T-helper 17 cell (primary cell): ENCODE results near the gene PARD3. TPM values are rescaled to one million over a fixed set of nuclear protein-coding genes. Genes with fewer than 3 reads are reported as not detected.

Experiments used
- ATAC-seq: fragments of 150-1000 bp; cut with Tn5 transposase; 2 replicates; pipeline ENCODE4 v1.10.0; 2021; ENCODE audit warnings: mild to moderate bottlenecking, moderate library complexity
- DNase-seq, 3 donors: peaks; one replicate each; pipeline versions ENCODE4 v3.0.0 to v3.0.0-alpha.2; 2020 to 2021
- H3K9me3 ChIP-seq: one replicate; pipeline ENCODE4 v1.7.0; 2013; ENCODE audit warnings: low read length, mild to moderate bottlenecking; ENCODE audit not compliant: control insufficient read depth, poor library complexity, severe bottlenecking
- H3K27ac Mint-ChIP-seq: one replicate; pipeline ENCODE4 v1.8.0; 2022; ENCODE audit warnings: mild to moderate bottlenecking, moderate library complexity, mixed read lengths
- H3K27me3 Mint-ChIP-seq: one replicate; pipeline ENCODE4 v1.8.0; 2022; ENCODE audit warnings: mixed read lengths
- H3K36me3 Mint-ChIP-seq: one replicate; pipeline ENCODE4 v1.8.0; 2022; ENCODE audit warnings: low read depth, mixed read lengths
- H3K4me1 Mint-ChIP-seq: one replicate; pipeline ENCODE4 v1.8.0; 2022; ENCODE audit warnings: mild to moderate bottlenecking, mixed read lengths
- H3K4me3 Mint-ChIP-seq: one replicate; pipeline ENCODE4 v1.8.0; 2022; ENCODE audit warnings: mild to moderate bottlenecking, moderate library complexity, mixed read lengths
- total RNA-seq, 4 donors: library from RNA in 2 of 4; stranded (reverse) in 2 of 4; gene quantifications; one replicate each; pipeline ENCODE4 v1.2.3 and lab custom pipeline; 2022 to 2026

Gene PARD3
- total RNA-seq, 2 donors from 2014 or later: 0.32 to 8.2 TPM

GRCh38 chr10:34574353-34574934 lies 240.7 kb downstream of the PARD3 start:
- ATAC-seq (no peak), DNase-seq (no peak)
- H3K27ac Mint-ChIP-seq: no peak overlapping the region
- H3K9me3 ChIP-seq: no peaks in the 10 kb centered on the region
- H3K4me3 Mint-ChIP-seq: no peak overlapping the region
- no peaks in the 10 kb centered on the region for H3K4me1 Mint-ChIP-seq
- no peaks in the 10 kb centered on the region for H3K36me3 Mint-ChIP-seq
- peaks cover 37% of the 10 kb centered on the region for H3K27me3 Mint-ChIP-seq

GRCh38 chr10:34570887-34571286 lies 244.2 kb downstream of the PARD3 start:
- Mint-ChIP-seq H3K36me3 (no peaks in the 10 kb centered on the region), H3K4me1 (no peaks in the 10 kb centered on the region), H3K27ac (no peak overlapping the region), H3K4me3 (no peak overlapping the region), H3K27me3 (peaks cover 27% of the 10 kb centered on the region)
- H3K9me3 ChIP-seq: no peaks in the 10 kb centered on the region
- DNase-seq: no peak
- no peak for ATAC-seq

GRCh38 chr10:34567659-34568253 lies 247.3 kb downstream of the PARD3 start:
- H3K9me3 ChIP-seq: no peaks in the 10 kb centered on the region
- no peak overlapping the region for H3K27ac Mint-ChIP-seq
- peaks cover 27% of the 10 kb centered on the region for H3K27me3 Mint-ChIP-seq
- no peak overlapping the region for H3K4me3 Mint-ChIP-seq
- H3K4me1 Mint-ChIP-seq: no peaks in the 10 kb centered on the region
- H3K36me3 Mint-ChIP-seq: no peaks in the 10 kb centered on the region
- ATAC-seq (no peak), DNase-seq (no peak)

GRCh38 chr10:34565934-34566333 lies 249.2 kb downstream of the PARD3 start:
- Mint-ChIP-seq H3K36me3 (no peaks in the 10 kb centered on the region), H3K4me1 (no peaks in the 10 kb centered on the region), H3K4me3 (no peak overlapping the region), H3K27ac (no peak overlapping the region), H3K27me3 (peaks cover 21% of the 10 kb centered on the region)
- H3K9me3 ChIP-seq: no peaks in the 10 kb centered on the region
- ATAC-seq (no peak), DNase-seq (no peak)

- Mint-ChIP-seq H3K36me3 (no peaks in the 10 kb centered on the region), H3K4me3 (no peak overlapping the region), H3K27me3 (peaks cover 4% of the 10 kb centered on the region), H3K4me1 (peaks cover 2% of the 10 kb centered on the region), H3K27ac (no peak overlapping the region)
- no peaks in the 10 kb centered on the region for H3K9me3 ChIP-seq
- DNase-seq (no peak), ATAC-seq (no peak)
Observed at GRCh38 chr10:34558093-34558583, 257.0 kb downstream of the PARD3 start.

GRCh38 chr10:34557173-34557572 lies 257.9 kb downstream of the PARD3 start:
- no peaks in the 10 kb centered on the region for H3K9me3 ChIP-seq
- no peak overlapping the region for H3K27ac Mint-ChIP-seq
- no peak overlapping the region for H3K4me3 Mint-ChIP-seq
- H3K36me3 Mint-ChIP-seq: no peaks in the 10 kb centered on the region
- DNase-seq (no peak), ATAC-seq (no peak)
- peaks cover 2% of the 10 kb centered on the region for H3K4me1 Mint-ChIP-seq
- peaks cover 4% of the 10 kb centered on the region for H3K27me3 Mint-ChIP-seq

- DNase-seq (no peak), ATAC-seq (no peak)
- peaks cover 4% of the 10 kb centered on the region for H3K27me3 Mint-ChIP-seq
- no peaks in the 10 kb centered on the region for H3K36me3 Mint-ChIP-seq
- H3K9me3 ChIP-seq: no peaks in the 10 kb centered on the region
- no peak overlapping the region for H3K27ac Mint-ChIP-seq
- no peak overlapping the region for H3K4me3 Mint-ChIP-seq
- H3K4me1 Mint-ChIP-seq: peaks cover 2% of the 10 kb centered on the region
Observed at GRCh38 chr10:34555653-34556052, 259.4 kb downstream of the PARD3 start.

GRCh38 chr10:34553747-34554146 lies 261.3 kb downstream of the PARD3 start:
- ATAC-seq: no peak
- DNase-seq: no peak
- peaks cover under 1% of the 10 kb centered on the region for H3K36me3 Mint-ChIP-seq
- no peaks in the 10 kb centered on the region for H3K27me3 Mint-ChIP-seq
- peaks cover 2% of the 10 kb centered on the region for H3K4me1 Mint-ChIP-seq
- no peak overlapping the region for H3K27ac Mint-ChIP-seq
- H3K9me3 ChIP-seq: no peaks in the 10 kb centered on the region
- no peak overlapping the region for H3K4me3 Mint-ChIP-seq

GRCh38 chr10:34551295-34551694 lies 263.8 kb downstream of the PARD3 start:
- H3K9me3 ChIP-seq: no peaks in the 10 kb centered on the region
- no peak for DNase-seq
- peaks cover 2% of the 10 kb centered on the region for H3K4me1 Mint-ChIP-seq
- no peak for ATAC-seq
- no peaks in the 10 kb centered on the region for H3K27me3 Mint-ChIP-seq
- H3K4me3 Mint-ChIP-seq: no peak overlapping the region
- peaks cover 2% of the 10 kb centered on the region for H3K36me3 Mint-ChIP-seq
- H3K27ac Mint-ChIP-seq: no peak overlapping the region

- no peaks in the 10 kb centered on the region for H3K4me1 Mint-ChIP-seq
- no peak overlapping the region for H3K4me3 Mint-ChIP-seq
- H3K27ac Mint-ChIP-seq: no peak overlapping the region
- H3K9me3 ChIP-seq: no peaks in the 10 kb centered on the region
- peaks cover 2% of the 10 kb centered on the region for H3K36me3 Mint-ChIP-seq
- DNase-seq (no peak), ATAC-seq (no peak)
- no peaks in the 10 kb centered on the region for H3K27me3 Mint-ChIP-seq
Observed at GRCh38 chr10:34549953-34550352, 265.1 kb downstream of the PARD3 start.

- no peak overlapping the region for H3K27ac Mint-ChIP-seq
- DNase-seq (no peak), ATAC-seq (no peak)
- no peaks in the 10 kb centered on the region for H3K9me3 ChIP-seq
- no peak overlapping the region for H3K4me3 Mint-ChIP-seq
- H3K27me3 Mint-ChIP-seq: no peaks in the 10 kb centered on the region
- H3K4me1 Mint-ChIP-seq: no peaks in the 10 kb centered on the region
- H3K36me3 Mint-ChIP-seq: peaks cover 2% of the 10 kb centered on the region
Observed at GRCh38 chr10:34549001-34549400, 266.1 kb downstream of the PARD3 start.

- Mint-ChIP-seq H3K4me3 (no peak overlapping the region), H3K36me3 (peaks cover 2% of the 10 kb centered on the region), H3K27ac (no peak overlapping the region), H3K27me3 (no peaks in the 10 kb centered on the region), H3K4me1 (no peaks in the 10 kb centered on the region)
- no peaks in the 10 kb centered on the region for H3K9me3 ChIP-seq
- DNase-seq: no peak
- no peak for ATAC-seq
Observed at GRCh38 chr10:34548466-34548865, 266.6 kb downstream of the PARD3 start.

- Mint-ChIP-seq H3K27me3 (no peaks in the 10 kb centered on the region), H3K36me3 (peaks cover 2% of the 10 kb centered on the region), H3K27ac (no peak overlapping the region), H3K4me1 (no peaks in the 10 kb centered on the region), H3K4me3 (no peak overlapping the region)
- ATAC-seq (no peak), DNase-seq (no peak)
- no peaks in the 10 kb centered on the region for H3K9me3 ChIP-seq
Observed at GRCh38 chr10:34547695-34548094, 267.4 kb downstream of the PARD3 start.

- no peak for ATAC-seq
- H3K4me1 Mint-ChIP-seq: no peaks in the 10 kb centered on the region
- no peak overlapping the region for H3K27ac Mint-ChIP-seq
- H3K27me3 Mint-ChIP-seq: no peaks in the 10 kb centered on the region
- no peak overlapping the region for H3K4me3 Mint-ChIP-seq
- no peaks in the 10 kb centered on the region for H3K9me3 ChIP-seq
- DNase-seq: no peak
- H3K36me3 Mint-ChIP-seq: peaks cover 2% of the 10 kb centered on the region
Observed at GRCh38 chr10:34547291-34547690, 267.8 kb downstream of the PARD3 start.
